Right renal pelvis (tissue), 4 donors: ENCODE results near the gene ERC2. TPM values are rescaled to one million over a fixed set of nuclear protein-coding genes. Genes with fewer than 3 reads are reported as not detected.

Experiments
- DNase-seq, 4 donors: peaks; one replicate each; pipeline ENCODE4 v3.0.0-alpha.2; 2013; ENCODE audit warnings: low read depth in 4 of 4, low spot score in 3 of 4, missing footprints in 1 of 4
- polyA plus RNA-seq, 4 donors: library from polyadenylated mRNA; unstranded; fragments of 120-200 nt; gene quantifications; one replicate each; pipeline ENCODE4 v1.2.1, GENCODE V29; 2013; ENCODE audit not compliant: insufficient read length in 4 of 4

ERC2 gene
- polyA plus RNA-seq, 4 donors = 2.3 to 3.4 (median 3.0) TPM

GRCh38 chr3:55619046-55619808, 849.0 kb downstream of the ERC2 start:
- no peak for DNase-seq

- no peak for DNase-seq
Measured at GRCh38 chr3:55617385-55617784, 850.9 kb downstream of the ERC2 start.

- DNase-seq = no peak
Measured at GRCh38 chr3:55616803-55617202, 851.5 kb downstream of the ERC2 start.

- DNase-seq = no peak
Measured at GRCh38 chr3:55615694-55616295, 852.5 kb downstream of the ERC2 start.

GRCh38 chr3:55615039-55615693, 853.1 kb downstream of the ERC2 start:
- no peak for DNase-seq

- DNase-seq = no peak
Measured at GRCh38 chr3:55611121-55611520, 857.1 kb downstream of the ERC2 start.

- no peak for DNase-seq
Measured at GRCh38 chr3:55609230-55609827, 858.9 kb downstream of the ERC2 start.

GRCh38 chr3:55608301-55608937, 859.8 kb downstream of the ERC2 start:
- no peak for DNase-seq

GRCh38 chr3:55607844-55608243, 860.4 kb downstream of the ERC2 start:
- no peak for DNase-seq

- DNase-seq = no peak
Measured at GRCh38 chr3:55607175-55607574, 861.1 kb downstream of the ERC2 start.

- no peak for DNase-seq
Measured at GRCh38 chr3:55605443-55606236, 862.6 kb downstream of the ERC2 start.

- no peak for DNase-seq
Measured at GRCh38 chr3:55604846-55605245, 863.4 kb downstream of the ERC2 start.

- no peak for DNase-seq
Measured at GRCh38 chr3:55604402-55604801, 863.9 kb downstream of the ERC2 start.

- DNase-seq = no peak
Measured at GRCh38 chr3:55601366-55602080, 866.7 kb downstream of the ERC2 start.

GRCh38 chr3:55598224-55598623, 870.0 kb downstream of the ERC2 start:
- no peak for DNase-seq

GRCh38 chr3:55597641-55598040, 870.6 kb downstream of the ERC2 start:
- DNase-seq = no peak

GRCh38 chr3:55596212-55596611, 872.1 kb downstream of the ERC2 start:
- no peak for DNase-seq

GRCh38 chr3:55595420-55595819, 872.8 kb downstream of the ERC2 start:
- no peak for DNase-seq

- no peak for DNase-seq
Measured at GRCh38 chr3:55592572-55592971, 875.7 kb downstream of the ERC2 start.

- no peak for DNase-seq
Measured at GRCh38 chr3:55591888-55592287, 876.4 kb downstream of the ERC2 start.
